HepG2 (cell line): Measurements from ENCODE around the gene FOXA1. TPM values are rescaled to one million over a fixed set of nuclear protein-coding genes. Genes with fewer than 3 reads are reported as not detected.
A peak's percentile ranks its signal among the peaks of the same experiment; 100 is the strongest.

ENCODE experiments used
- HMG20B ChIP-seq: conservative IDR thresholded peaks from 2 replicates; pipeline ENCODE4 v1.6.1; 2016; ENCODE audit warnings: missing genetic modification reagents, missing compliant biosample characterization
- KAT7 ChIP-seq: IDR thresholded peaks from 2 replicates; pipeline ENCODE4 v1.6.1; 2018; ENCODE audit warnings: borderline replicate concordance, missing compliant biosample characterization
- KLF12 ChIP-seq: sonication (generic); formaldehyde crosslinking; IDR thresholded peaks from 2 replicates; pipeline ENCODE4 v1.4.0; 2020; ENCODE audit warnings: missing genetic modification reagents, borderline replicate concordance
- MAFG ChIP-seq: sonication (generic); formaldehyde crosslinking; IDR thresholded peaks from 2 replicates; pipeline ENCODE4 v1.5.1; 2020; ENCODE audit warnings: mild to moderate bottlenecking, missing genetic modification reagents
- MBD4 ChIP-seq: IDR thresholded peaks from 2 replicates; pipeline ENCODE4 v1.6.1; 2012; ENCODE audit warnings: low read length, inconsistent platforms, borderline replicate concordance
- MTA3 ChIP-seq: sonication (generic); formaldehyde crosslinking; IDR thresholded peaks from 2 replicates; pipeline ENCODE4 v1.4.0; 2020; ENCODE audit warnings: missing genetic modification reagents
- PHB2 ChIP-seq: fragments of 450-650 bp; IDR thresholded peaks from 2 replicates; pipeline ENCODE4 v1.6.1; 2018; ENCODE audit not compliant: partially characterized antibody
- PRMT3 ChIP-seq: sonication (generic); formaldehyde crosslinking; IDR thresholded peaks from 2 replicates; pipeline ENCODE4 v1.8.1; 2022; ENCODE audit warnings: low read depth, mild to moderate bottlenecking, moderate library complexity, missing genetic modification reagents, borderline replicate concordance
- RBM22 ChIP-seq: fragments of 200-400 bp; formaldehyde crosslinking; optimal IDR thresholded peaks from 2 replicates; pipeline ENCODE3; 2017; ENCODE audit warnings: mild to moderate bottlenecking, low read length, moderate library complexity
- SMYD3 ChIP-seq: sonication (generic); formaldehyde crosslinking; IDR thresholded peaks from 2 replicates; pipeline ENCODE4 v1.8.1; 2023; ENCODE audit warnings: mild to moderate bottlenecking, missing genetic modification reagents
- SNRNP70 ChIP-seq: fragments of 200-400 bp; formaldehyde crosslinking; IDR thresholded peaks from 2 replicates; pipeline ENCODE4 v1.6.1; 2017; ENCODE audit warnings: mild to moderate bottlenecking, low read depth, low read length, moderate library complexity
- SP4 ChIP-seq: sonication (generic); formaldehyde crosslinking; IDR thresholded peaks from 2 replicates; pipeline ENCODE4 v1.8.1; 2023; ENCODE audit warnings: mild to moderate bottlenecking, missing genetic modification reagents
- ZFP36L1 ChIP-seq: sonication (generic); formaldehyde crosslinking; IDR thresholded peaks from 2 replicates; pipeline ENCODE4 v1.8.0; 2022; ENCODE audit warnings: mild to moderate bottlenecking, missing genetic modification reagents, moderate library complexity
- ZNF12 ChIP-seq: sonication (generic); formaldehyde crosslinking; IDR thresholded peaks from 2 replicates; pipeline ENCODE4 v1.5.0; 2020; ENCODE audit warnings: missing genetic modification reagents
- polyA plus RNA-seq, 8 experiments: library from polyadenylated mRNA; depleted of rRNA in 3 of 8; stranded (reverse) in 7 of 8; unstranded in 1 of 8; fragments of >200 nt; fragmentation: Illumina TruSeq in 4 of 8; extraction: Trizol in 4 of 8; gene quantifications; 2 replicates each; pipeline versions ENCODE4 v1.2.1 to v1.2.3, GENCODE V29; 2011 to 2016; ENCODE audit warnings: low read depth in 4 of 8, missing spikeins in 1 of 8, mixed read lengths in 1 of 8; ENCODE audit not compliant: insufficient read depth in 1 of 8
- total RNA-seq, 5 experiments: library from RNA; depleted of rRNA; stranded (reverse); fragments of >200 nt; fragmentation: Illumina TruSeq; extraction: Trizol; gene quantifications; 2 replicates each; pipeline ENCODE4 v1.2.3, GENCODE V29; 2016; ENCODE audit warnings: low read depth in 1 of 5
- TF ChIP-seq, protein P1 (sequence below): sonication (generic); formaldehyde crosslinking; IDR thresholded peaks from 2 replicates; pipeline ENCODE4 v1.8.0; 2023; ENCODE audit warnings: mild to moderate bottlenecking, missing genetic modification reagents
- TF ChIP-seq, protein P2 (sequence below): sonication (generic); formaldehyde crosslinking; IDR thresholded peaks from 2 replicates; pipeline ENCODE4 v1.9.0; 2021; ENCODE audit warnings: missing genetic modification reagents, borderline replicate concordance
- TF ChIP-seq, protein P3 (sequence below): sonication (generic); formaldehyde crosslinking; IDR thresholded peaks from 2 replicates; pipeline ENCODE4 v1.5.0; 2020; ENCODE audit warnings: missing genetic modification reagents
- TF ChIP-seq, protein P4 (sequence below): sonication (generic); formaldehyde crosslinking; IDR thresholded peaks from 2 replicates; pipeline ENCODE4 v1.5.1; 2020; ENCODE audit warnings: mild to moderate bottlenecking, missing genetic modification reagents, borderline replicate concordance

The FOXA1 gene
- total and polyA plus RNA-seq, 2 of the 13 experiments (the other 11 are each of a cell fraction or from before 2014, with no cell fraction given) = 43.4 to 58.6 TPM

DNA sequence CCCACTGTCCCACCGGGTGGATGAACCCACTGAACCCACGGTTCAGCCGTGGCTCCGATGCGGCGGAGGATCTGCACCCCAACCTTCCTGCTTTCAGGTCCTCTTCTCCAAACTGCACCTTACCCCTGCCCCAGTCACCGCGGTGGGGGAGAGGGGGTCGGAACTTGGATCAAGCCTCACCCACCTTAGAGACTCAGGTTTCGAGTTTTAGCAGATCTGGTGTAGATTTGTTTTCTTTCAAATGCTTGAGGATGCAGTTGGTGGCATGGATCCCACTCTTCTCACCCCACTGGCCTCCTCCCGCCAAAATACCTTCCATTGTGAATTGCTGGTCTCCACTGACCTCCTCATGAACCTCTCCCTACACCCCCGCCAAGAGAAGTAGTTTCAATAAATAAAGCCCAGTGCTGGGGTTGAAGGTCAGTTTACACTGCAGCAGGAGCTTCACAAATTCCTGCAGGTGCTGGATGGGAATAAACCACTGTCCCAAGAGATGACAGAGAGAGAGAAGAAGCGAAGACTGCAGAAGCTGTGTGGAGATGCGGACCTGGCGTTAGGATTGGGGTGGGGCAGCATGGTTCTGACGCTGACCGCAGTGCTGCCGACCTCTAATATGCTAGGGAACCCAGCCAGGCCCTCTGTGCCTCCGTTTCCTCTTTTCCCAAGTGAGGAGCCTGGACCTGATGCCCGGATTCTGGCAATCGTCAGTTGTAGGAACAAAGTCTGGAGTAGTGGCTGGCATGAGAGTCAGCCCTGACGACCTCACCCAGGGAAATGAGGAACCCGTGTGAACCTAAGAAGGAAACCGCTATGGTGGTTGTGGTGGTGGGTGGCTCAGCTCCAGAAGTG lies 7.8 kb upstream of the FOXA1 start (continued):
- TF ChIP-seq, protein P1, sequence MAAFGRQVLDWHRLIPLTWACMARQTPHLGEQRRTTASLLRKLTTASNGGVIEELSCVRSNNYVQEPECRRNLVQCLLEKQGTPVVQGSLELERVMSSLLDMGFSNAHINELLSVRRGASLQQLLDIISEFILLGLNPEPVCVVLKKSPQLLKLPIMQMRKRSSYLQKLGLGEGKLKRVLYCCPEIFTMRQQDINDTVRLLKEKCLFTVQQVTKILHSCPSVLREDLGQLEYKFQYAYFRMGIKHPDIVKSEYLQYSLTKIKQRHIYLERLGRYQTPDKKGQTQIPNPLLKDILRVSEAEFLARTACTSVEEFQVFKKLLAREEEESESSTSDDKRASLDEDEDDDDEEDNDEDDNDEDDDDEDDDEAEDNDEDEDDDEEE = no peak
- TF ChIP-seq SMYD3 (peak; percentile 89), PRMT3 (CRISPR knock-in tag) (no peak), RBM22 (peak; percentile 51), MTA3 (CRISPR knock-in tag) (no peak), KAT7 (CRISPR knock-in tag) (peak; percentile 87; the same call in 1 of the 2 replicates), MAFG (no peak), KLF12 (CRISPR knock-in tag) (peak; percentile 81), HMG20B (CRISPR knock-in tag) (peak; percentile 99), ZNF12 (CRISPR knock-in tag) (no peak), SP4 (CRISPR knock-in tag) (peak; percentile 82), SNRNP70 (no peak), ZFP36L1 (CRISPR knock-in tag) (no peak), PHB2 (no peak), MBD4 (no peak)
- TF ChIP-seq, protein P2, sequence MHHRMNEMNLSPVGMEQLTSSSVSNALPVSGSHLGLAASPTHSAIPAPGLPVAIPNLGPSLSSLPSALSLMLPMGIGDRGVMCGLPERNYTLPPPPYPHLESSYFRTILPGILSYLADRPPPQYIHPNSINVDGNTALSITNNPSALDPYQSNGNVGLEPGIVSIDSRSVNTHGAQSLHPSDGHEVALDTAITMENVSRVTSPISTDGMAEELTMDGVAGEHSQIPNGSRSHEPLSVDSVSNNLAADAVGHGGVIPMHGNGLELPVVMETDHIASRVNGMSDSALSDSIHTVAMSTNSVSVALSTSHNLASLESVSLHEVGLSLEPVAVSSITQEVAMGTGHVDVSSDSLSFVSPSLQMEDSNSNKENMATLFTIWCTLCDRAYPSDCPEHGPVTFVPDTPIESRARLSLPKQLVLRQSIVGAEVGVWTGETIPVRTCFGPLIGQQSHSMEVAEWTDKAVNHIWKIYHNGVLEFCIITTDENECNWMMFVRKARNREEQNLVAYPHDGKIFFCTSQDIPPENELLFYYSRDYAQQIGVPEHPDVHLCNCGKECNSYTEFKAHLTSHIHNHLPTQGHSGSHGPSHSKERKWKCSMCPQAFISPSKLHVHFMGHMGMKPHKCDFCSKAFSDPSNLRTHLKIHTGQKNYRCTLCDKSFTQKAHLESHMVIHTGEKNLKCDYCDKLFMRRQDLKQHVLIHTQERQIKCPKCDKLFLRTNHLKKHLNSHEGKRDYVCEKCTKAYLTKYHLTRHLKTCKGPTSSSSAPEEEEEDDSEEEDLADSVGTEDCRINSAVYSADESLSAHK = no peak
- TF ChIP-seq, protein P3, sequence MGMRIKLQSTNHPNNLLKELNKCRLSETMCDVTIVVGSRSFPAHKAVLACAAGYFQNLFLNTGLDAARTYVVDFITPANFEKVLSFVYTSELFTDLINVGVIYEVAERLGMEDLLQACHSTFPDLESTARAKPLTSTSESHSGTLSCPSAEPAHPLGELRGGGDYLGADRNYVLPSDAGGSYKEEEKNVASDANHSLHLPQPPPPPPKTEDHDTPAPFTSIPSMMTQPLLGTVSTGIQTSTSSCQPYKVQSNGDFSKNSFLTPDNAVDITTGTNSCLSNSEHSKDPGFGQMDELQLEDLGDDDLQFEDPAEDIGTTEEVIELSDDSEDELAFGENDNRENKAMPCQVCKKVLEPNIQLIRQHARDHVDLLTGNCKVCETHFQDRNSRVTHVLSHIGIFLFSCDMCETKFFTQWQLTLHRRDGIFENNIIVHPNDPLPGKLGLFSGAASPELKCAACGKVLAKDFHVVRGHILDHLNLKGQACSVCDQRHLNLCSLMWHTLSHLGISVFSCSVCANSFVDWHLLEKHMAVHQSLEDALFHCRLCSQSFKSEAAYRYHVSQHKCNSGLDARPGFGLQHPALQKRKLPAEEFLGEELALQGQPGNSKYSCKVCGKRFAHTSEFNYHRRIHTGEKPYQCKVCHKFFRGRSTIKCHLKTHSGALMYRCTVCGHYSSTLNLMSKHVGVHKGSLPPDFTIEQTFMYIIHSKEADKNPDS (CRISPR knock-in tag) = peak; percentile 41
- TF ChIP-seq, protein P4, sequence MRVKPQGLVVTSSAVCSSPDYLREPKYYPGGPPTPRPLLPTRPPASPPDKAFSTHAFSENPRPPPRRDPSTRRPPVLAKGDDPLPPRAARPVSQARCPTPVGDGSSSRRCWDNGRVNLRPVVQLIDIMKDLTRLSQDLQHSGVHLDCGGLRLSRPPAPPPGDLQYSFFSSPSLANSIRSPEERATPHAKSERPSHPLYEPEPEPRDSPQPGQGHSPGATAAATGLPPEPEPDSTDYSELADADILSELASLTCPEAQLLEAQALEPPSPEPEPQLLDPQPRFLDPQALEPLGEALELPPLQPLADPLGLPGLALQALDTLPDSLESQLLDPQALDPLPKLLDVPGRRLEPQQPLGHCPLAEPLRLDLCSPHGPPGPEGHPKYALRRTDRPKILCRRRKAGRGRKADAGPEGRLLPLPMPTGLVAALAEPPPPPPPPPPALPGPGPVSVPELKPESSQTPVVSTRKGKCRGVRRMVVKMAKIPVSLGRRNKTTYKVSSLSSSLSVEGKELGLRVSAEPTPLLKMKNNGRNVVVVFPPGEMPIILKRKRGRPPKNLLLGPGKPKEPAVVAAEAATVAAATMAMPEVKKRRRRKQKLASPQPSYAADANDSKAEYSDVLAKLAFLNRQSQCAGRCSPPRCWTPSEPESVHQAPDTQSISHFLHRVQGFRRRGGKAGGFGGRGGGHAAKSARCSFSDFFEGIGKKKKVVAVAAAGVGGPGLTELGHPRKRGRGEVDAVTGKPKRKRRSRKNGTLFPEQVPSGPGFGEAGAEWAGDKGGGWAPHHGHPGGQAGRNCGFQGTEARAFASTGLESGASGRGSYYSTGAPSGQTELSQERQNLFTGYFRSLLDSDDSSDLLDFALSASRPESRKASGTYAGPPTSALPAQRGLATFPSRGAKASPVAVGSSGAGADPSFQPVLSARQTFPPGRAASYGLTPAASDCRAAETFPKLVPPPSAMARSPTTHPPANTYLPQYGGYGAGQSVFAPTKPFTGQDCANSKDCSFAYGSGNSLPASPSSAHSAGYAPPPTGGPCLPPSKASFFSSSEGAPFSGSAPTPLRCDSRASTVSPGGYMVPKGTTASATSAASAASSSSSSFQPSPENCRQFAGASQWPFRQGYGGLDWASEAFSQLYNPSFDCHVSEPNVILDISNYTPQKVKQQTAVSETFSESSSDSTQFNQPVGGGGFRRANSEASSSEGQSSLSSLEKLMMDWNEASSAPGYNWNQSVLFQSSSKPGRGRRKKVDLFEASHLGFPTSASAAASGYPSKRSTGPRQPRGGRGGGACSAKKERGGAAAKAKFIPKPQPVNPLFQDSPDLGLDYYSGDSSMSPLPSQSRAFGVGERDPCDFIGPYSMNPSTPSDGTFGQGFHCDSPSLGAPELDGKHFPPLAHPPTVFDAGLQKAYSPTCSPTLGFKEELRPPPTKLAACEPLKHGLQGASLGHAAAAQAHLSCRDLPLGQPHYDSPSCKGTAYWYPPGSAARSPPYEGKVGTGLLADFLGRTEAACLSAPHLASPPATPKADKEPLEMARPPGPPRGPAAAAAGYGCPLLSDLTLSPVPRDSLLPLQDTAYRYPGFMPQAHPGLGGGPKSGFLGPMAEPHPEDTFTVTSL (CRISPR knock-in tag) = peak; percentile 95
